IMR-90 (cell line): Measurements from ENCODE around the gene KCNH6. TPM values are rescaled to one million over a fixed set of nuclear protein-coding genes. Genes with fewer than 3 reads are reported as not detected.
A peak's percentile ranks its signal among the peaks of the same experiment; 100 is the strongest.

ENCODE experiments used
- ATAC-seq: fragments of 200-7000 bp; cut with Tn5 transposase; 2 replicates; pipeline ENCODE4 v1.9.1; 2020; ENCODE audit warnings: low read depth, mild to moderate bottlenecking, moderate library complexity
- BruUV-seq: library from RNA; stranded (reverse); fragments of 400-500 nt; replicated peaks from 2 replicates; lab custom pipeline; 2021; lab: Mats Ljungman, UMichigan
- CTCF ChIA-PET: fragments of 300-600 bp; formaldehyde crosslinking; extraction: SDS; loops from one replicate; lab custom pipeline; 2021; ENCODE audit warnings: antibody characterized with exemption; lab: Yijun Ruan, JAX
- POLR2A ChIA-PET: fragments of 300-600 bp; sonication (Branson Sonifier 250); formaldehyde crosslinking; loops from one replicate; lab custom pipeline; 2022; ENCODE audit warnings: antibody characterized with exemption; ENCODE audit not compliant: unreplicated experiment; lab: Charles Lee
- DNase-seq: peaks from one replicate; pipeline ENCODE4 v3.0.0; 2013
- H2AFZ ChIP-seq: replicated peaks from 2 replicates; pipeline ENCODE3; 2013; ENCODE audit warnings: low read length, mild to moderate bottlenecking; ENCODE audit not compliant: poor library complexity
- H2AK5ac ChIP-seq: 2 replicates; pipeline ENCODE4 v1.6.1; 2013; ENCODE audit warnings: low read depth, low read length, inconsistent platforms
- H2AK9ac ChIP-seq: replicated peaks from 2 replicates; pipeline ENCODE3; 2013; ENCODE audit warnings: mild to moderate bottlenecking, low read depth, low read length, moderate library complexity; ENCODE audit not compliant: poor library complexity
- H2BK120ac ChIP-seq: 2 replicates; pipeline ENCODE4 v1.6.1; 2013; ENCODE audit warnings: low read depth, low read length, inconsistent platforms
- H2BK15ac ChIP-seq: 3 replicates; pipeline ENCODE4 v1.6.1; 2013; ENCODE audit warnings: low read depth, low read length, inconsistent platforms
- H2BK20ac ChIP-seq: 2 replicates; pipeline ENCODE4 v1.6.1; 2013; ENCODE audit warnings: low read depth, mild to moderate bottlenecking, inconsistent platforms, low read length, moderate library complexity
- H2BK5ac ChIP-seq: 2 replicates; pipeline ENCODE4 v1.6.1; 2013; ENCODE audit warnings: mild to moderate bottlenecking, low read depth, low read length, inconsistent platforms; ENCODE audit not compliant: poor library complexity, severe bottlenecking
- H3K14ac ChIP-seq: replicated peaks from 2 replicates; pipeline ENCODE4 v1.6.1; 2013; ENCODE audit warnings: low read depth, low read length, inconsistent platforms
- H3K18ac ChIP-seq: 2 replicates; pipeline ENCODE4 v1.6.1; 2013; ENCODE audit warnings: low read depth, low read length, control low read depth
- H3K23ac ChIP-seq: 2 replicates; pipeline ENCODE4 v1.6.1; 2013; ENCODE audit warnings: low read depth, low read length, inconsistent platforms
- H3K27ac ChIP-seq: 2 replicates; pipeline ENCODE4 v1.5.1; 2013; ENCODE audit warnings: mild to moderate bottlenecking, control low read depth, low read length; ENCODE audit not compliant: insufficient read depth
- H3K27me3 ChIP-seq: 2 replicates; pipeline ENCODE4 v1.6.1; 2013; ENCODE audit warnings: low read length; ENCODE audit not compliant: control insufficient read depth, insufficient read depth
- H3K36me3 ChIP-seq: 2 replicates; pipeline ENCODE4 v1.6.1; 2013; ENCODE audit warnings: low read length, mixed read lengths; ENCODE audit not compliant: control insufficient read depth, insufficient read depth
- H3K4ac ChIP-seq: 2 replicates; pipeline ENCODE4 v1.6.1; 2013; ENCODE audit warnings: low read depth, low read length, inconsistent platforms
- H3K4me1 ChIP-seq: 2 replicates; pipeline ENCODE4 v1.6.1; 2013; ENCODE audit warnings: low read length, mixed read lengths; ENCODE audit not compliant: control insufficient read depth, insufficient read depth
- H3K4me2 ChIP-seq: 2 replicates; pipeline ENCODE4 v1.6.1; 2013; ENCODE audit warnings: low read depth, mild to moderate bottlenecking, control low read depth, low read length, moderate library complexity
- H3K4me3 ChIP-seq: 2 replicates; pipeline ENCODE4 v1.5.1; 2013; ENCODE audit warnings: low read depth, mild to moderate bottlenecking, control low read depth, low read length, moderate library complexity; ENCODE audit not compliant: insufficient read depth
- H3K56ac ChIP-seq: 2 replicates; pipeline ENCODE4 v1.6.1; 2013; ENCODE audit warnings: low read length, inconsistent platforms; ENCODE audit not compliant: insufficient read depth; ENCODE audit errors: extremely low read depth
- H3K79me1 ChIP-seq, 2 experiments: 2 replicates each; pipeline ENCODE4 v1.6.1; 2013; ENCODE audit warnings: low read length in 2 of 2, inconsistent platforms in 1 of 2, low read depth in 1 of 2
- H3K9ac ChIP-seq: 2 replicates; pipeline ENCODE4 v1.6.1; 2013; ENCODE audit warnings: low read depth, low read length, control low read depth
- H3K9me1 ChIP-seq: 2 replicates; pipeline ENCODE4 v1.6.1; 2013; ENCODE audit warnings: low read length, inconsistent platforms; ENCODE audit not compliant: insufficient read depth
- H3K9me3 ChIP-seq: 2 replicates; pipeline ENCODE4 v1.6.1; 2013; ENCODE audit warnings: low read length; ENCODE audit not compliant: control insufficient read depth, insufficient read depth
- H4K20me1 ChIP-seq: 2 replicates; pipeline ENCODE4 v1.6.1; 2013; ENCODE audit warnings: low read length, inconsistent platforms; ENCODE audit not compliant: insufficient read depth
- H4K5ac ChIP-seq: 2 replicates; pipeline ENCODE4 v1.6.1; 2013; ENCODE audit warnings: mild to moderate bottlenecking, low read depth, low read length, control low read depth
- H4K8ac ChIP-seq, 2 experiments: 2 replicates each; pipeline ENCODE4 v1.6.1; 2013; ENCODE audit warnings: low read depth in 2 of 2, low read length in 2 of 2, control low read depth in 1 of 2, inconsistent platforms in 1 of 2
- H4K91ac ChIP-seq: 2 replicates; pipeline ENCODE4 v1.6.1; 2013; ENCODE audit warnings: low read depth, low read length, inconsistent platforms; ENCODE audit not compliant: insufficient read depth
- BHLHE40 ChIP-seq: fragments of 150-350 bp; IDR thresholded peaks from 2 replicates; pipeline ENCODE4 v1.6.1; 2016; ENCODE audit warnings: mild to moderate bottlenecking, low read depth, low read length
- CEBPB ChIP-seq: IDR thresholded peaks from 2 replicates; pipeline ENCODE4 v1.6.1; 2012; ENCODE audit warnings: low read depth, low read length, improper control_type of control experiment
- CHD1 ChIP-seq: IDR thresholded peaks from 2 replicates; pipeline ENCODE4 v1.6.1; 2012; ENCODE audit warnings: low read depth, low read length, improper control_type of control experiment
- CTCF ChIP-seq: conservative IDR thresholded peaks from 2 replicates; pipeline ENCODE4 v1.5.1; 2012; ENCODE audit warnings: mild to moderate bottlenecking, low read depth, low read length, improper control_type of control experiment
- FOS ChIP-seq: fragments of 150-350 bp; IDR thresholded peaks from 2 replicates; pipeline ENCODE4 v1.6.1; 2016; ENCODE audit warnings: low read depth, low read length
- MAFK ChIP-seq: IDR thresholded peaks from 2 replicates; pipeline ENCODE4 v1.6.1; 2012; ENCODE audit warnings: low read depth, low read length, improper control_type of control experiment
- MAZ ChIP-seq: IDR thresholded peaks from 2 replicates; pipeline ENCODE4 v1.6.1; 2012; ENCODE audit warnings: low read depth, mild to moderate bottlenecking, low read length, improper control_type of control experiment, moderate library complexity, borderline replicate concordance
- MXI1 ChIP-seq: IDR thresholded peaks from 2 replicates; pipeline ENCODE4 v1.6.1; 2012; ENCODE audit warnings: low read depth, mild to moderate bottlenecking, low read length, moderate library complexity, borderline replicate concordance
- NFE2L2 ChIP-seq: fragments of 150-350 bp; IDR thresholded peaks from 2 replicates; pipeline ENCODE4 v1.6.1; 2016; ENCODE audit warnings: low read depth, mild to moderate bottlenecking, low read length
- POLR2A ChIP-seq: IDR thresholded peaks from 2 replicates; pipeline ENCODE4 v1.6.1; 2012; ENCODE audit warnings: mild to moderate bottlenecking, low read depth, low read length
- RAD21 ChIP-seq: IDR thresholded peaks from 2 replicates; pipeline ENCODE4 v1.6.1; 2012; ENCODE audit warnings: low read length, improper control_type of control experiment
- RCOR1 ChIP-seq: IDR thresholded peaks from 2 replicates; pipeline ENCODE4 v1.6.1; 2012; ENCODE audit warnings: mild to moderate bottlenecking, low read length, improper control_type of control experiment; ENCODE audit not compliant: insufficient replicate concordance
- RFX5 ChIP-seq: IDR thresholded peaks from 2 replicates; pipeline ENCODE4 v1.8.0; 2012; ENCODE audit warnings: low read depth, mild to moderate bottlenecking, low read length, moderate library complexity
- SMC3 ChIP-seq: fragments of 150-350 bp; IDR thresholded peaks from 2 replicates; pipeline ENCODE4 v1.6.1; 2016; ENCODE audit warnings: low read depth, mild to moderate bottlenecking, antibody characterized with exemption, low read length, moderate library complexity
- USF2 ChIP-seq: fragments of 150-350 bp; IDR thresholded peaks from 2 replicates; pipeline ENCODE4 v1.6.1; 2017; ENCODE audit warnings: mild to moderate bottlenecking, antibody characterized with exemption, low read length, low read depth
- WGBS, 2 experiments: methylation state at CpG; one replicate each; pipeline versions ENCODE4 v1.1.5 to v1.1.7; 2013; ENCODE audit warnings: missing lambda C conversion rate in 2 of 2; ENCODE audit not compliant: insufficient read length in 1 of 2; ENCODE audit errors: extremely low coverage in 2 of 2; 5-methylcytosine and 5-hydroxymethylcytosine counted together
- dilution Hi-C: fragments of 300-500 bp; cut with HindIII; formaldehyde crosslinking; loops from one replicate; pipeline ENCODE4 v1.14.3; 2018; ENCODE audit warnings: low sequenced_read_pairs; ENCODE audit not compliant: unreplicated experiment
- in situ Hi-C: fragments of 300-500 bp; cut with MboI; formaldehyde crosslinking; loops from 3 replicates; pipeline ENCODE4 v1.14.3; 2019; ENCODE audit warnings: low sequenced_read_pairs, inconsistent platforms, mixed read lengths
- intact Hi-C: fragments of 100-400 bp; cut with micrococcal nuclease; formaldehyde crosslinking; loops from 2 replicates; pipeline ENCODE4 v1.10.0; 2022
- polyA plus RNA-seq, 3 experiments: library from polyadenylated mRNA; depleted of rRNA; stranded (reverse); fragments of >200 nt; gene quantifications; 2 replicates each; pipeline ENCODE4 v1.2.3, GENCODE V29; 2012; ENCODE audit warnings: low replicate concordance in 1 of 3
- total RNA-seq: library from RNA; depleted of rRNA; stranded (reverse); fragments of >200 nt; gene quantifications from 2 replicates; pipeline ENCODE4 v1.2.3, GENCODE V29; 2012

The KCNH6 gene
- total and polyA plus RNA-seq, 2 of the 4 experiments (the other 2 are of a cell fraction): 0.17 to 0.18 TPM

DNA sequence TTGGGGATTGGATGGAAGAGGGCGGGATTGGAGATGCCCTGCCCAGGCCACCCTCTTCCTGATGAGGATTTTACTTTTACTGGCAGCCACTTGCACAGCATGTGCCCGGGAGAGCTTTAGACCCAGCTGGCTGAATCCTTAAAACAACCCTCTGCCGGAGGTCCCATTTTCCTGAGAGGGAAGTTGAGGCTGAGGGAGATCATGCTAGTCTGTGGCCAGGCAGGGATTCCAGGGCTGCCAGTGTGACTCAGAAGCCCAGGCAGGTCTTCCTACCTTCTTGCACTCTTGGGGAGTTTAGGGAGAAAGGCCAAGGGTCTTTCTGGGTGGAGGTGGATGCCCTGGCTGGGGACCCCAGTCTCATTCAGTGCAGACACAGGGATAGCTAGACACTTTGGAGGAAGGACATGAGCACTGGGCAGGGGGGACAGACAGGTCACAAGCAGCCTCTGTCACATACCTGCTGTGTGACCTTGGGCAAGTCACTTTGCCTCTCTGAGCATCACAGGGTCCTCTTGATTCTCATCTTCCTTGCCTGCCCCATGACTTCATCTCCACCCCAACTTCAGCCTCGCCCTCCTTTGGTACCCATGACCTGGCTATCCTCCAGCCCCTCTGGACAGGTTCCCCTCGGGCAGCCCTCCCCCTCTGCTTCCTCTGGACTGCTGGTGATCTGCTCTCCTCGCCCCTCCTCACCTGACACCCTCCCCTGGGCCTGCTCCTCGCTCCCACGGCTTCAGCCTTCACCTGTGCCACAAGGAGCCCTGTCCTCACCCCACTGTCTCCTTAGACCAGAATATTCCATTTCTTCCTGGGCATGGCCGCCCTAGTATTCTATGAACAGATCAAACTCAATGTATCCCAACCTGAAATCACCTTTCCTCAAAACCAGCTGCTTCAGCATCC, 15.8 kb downstream of the KCNH6 start:
- WGBS, 2 experiments: 58% methylated on average over 4 of the region's 9 CpGs; no CpG with 5 or more reads in 1 of the 2 experiments
- Histone ChIP-seq H3K79me1 (no peaks in the 10 kb centered on the region), H3K4me1 (peaks cover 3% of the 10 kb centered on the region; the same call in 1 of the 2 replicates), H4K5ac (no peak overlapping the region), H3K18ac (no peak overlapping the region), H3K27ac (no peak overlapping the region), H3K9me3 (no peaks in the 10 kb centered on the region), H3K9me1 (no peaks in the 10 kb centered on the region), H3K4me2 (no peak overlapping the region), H4K8ac (no peak overlapping the region), H2BK20ac (no peak overlapping the region), H3K36me3 (no peaks in the 10 kb centered on the region), H3K56ac (no peak overlapping the region), H2AK5ac (no peak overlapping the region), H3K4ac (no peak overlapping the region), H3K23ac (0 out of 2 replicates have a peak overlapping the region, but pooled peaks have one; percentile 9), H3K9ac (no peak overlapping the region), H3K14ac (no peak overlapping the region), H2AFZ (no peak overlapping the region), H2BK15ac (no peak overlapping the region), H3K27me3 (peaks cover 59% of the 10 kb centered on the region), H4K20me1 (no peaks in the 10 kb centered on the region), H2BK120ac (no peak overlapping the region), H4K91ac (no peak overlapping the region), H3K4me3 (no peak overlapping the region), H2AK9ac (peak overlapping the region; percentile 42), H2BK5ac (no peak overlapping the region)
- ATAC-seq: no peak
- DNase-seq: no peak
- no TSS peak for BruUV-seq
- intact Hi-C loops (no loop called here), dilution Hi-C loops (no loop called here), in situ Hi-C loops (no loop called here)
- ChIA-PET POLR2A (no interaction called here), CTCF (interaction anchor here (0.6 kb wide), 1 partner anchor 60 kb away, joined by 3 read pairs; no protein-coding TSS in a partner anchor)
- TF ChIP-seq CHD1: no peak
- no peak for TF ChIP-seq RFX5
- TF ChIP-seq CTCF: no peak
- TF ChIP-seq FOS: no peak
- TF ChIP-seq CEBPB: no peak
- no peak for TF ChIP-seq RCOR1
- TF ChIP-seq NFE2L2: no peak
- no peak for TF ChIP-seq POLR2A
- no peak for TF ChIP-seq USF2
- TF ChIP-seq MAZ: no peak
- TF ChIP-seq MAFK: no peak
- no peak for TF ChIP-seq BHLHE40
- TF ChIP-seq RAD21: no peak
- TF ChIP-seq SMC3: no peak
- TF ChIP-seq MXI1: no peak
